OCI-LY7 (cell line): ENCODE measurements around the gene CHCHD10. TPM values are rescaled to one million over a fixed set of nuclear protein-coding genes. Genes with fewer than 3 reads are reported as not detected.

Experiments used
- BruUV-seq: library from RNA; stranded (reverse); fragments of 400-500 nt; replicated peaks from 2 replicates; lab custom pipeline; 2021; lab: Mats Ljungman, UMichigan
- CTCF ChIA-PET: fragments of 300-600 bp; sonication (Branson Sonifier 250); formaldehyde crosslinking; loops from one replicate; lab custom pipeline; 2022; ENCODE audit warnings: antibody characterized with exemption; ENCODE audit not compliant: unreplicated experiment; lab: Charles Lee
- POLR2A ChIA-PET: fragments of 300-600 bp; sonication (Branson Sonifier 250); formaldehyde crosslinking; loops from one replicate; lab custom pipeline; 2022; ENCODE audit warnings: antibody characterized with exemption; lab: Charles Lee
- DNase-seq: peaks from one replicate; pipeline ENCODE4 v3.0.0-alpha.2; 2015; ENCODE audit warnings: low spot score
- H2AFZ ChIP-seq: fragments of 200-600 bp; sonication (generic), shearing (Covaris generic); 2 replicates; pipeline ENCODE4 v1.6.1; 2014; ENCODE audit warnings: mild to moderate bottlenecking, antibody characterized with exemption, low read length, moderate library complexity
- H3K27ac ChIP-seq: fragments of 200-600 bp; sonication (generic); 2 replicates; pipeline ENCODE4 v1.5.1; 2014; ENCODE audit warnings: mixed run types, low read depth, mild to moderate bottlenecking, moderate library complexity, low read length, inconsistent platforms; ENCODE audit not compliant: poor library complexity, severe bottlenecking
- H3K36me3 ChIP-seq: fragments of 200-600 bp; sonication (generic); 2 replicates; pipeline ENCODE4 v1.6.1; 2014; ENCODE audit warnings: mild to moderate bottlenecking, antibody characterized with exemption, low read length, moderate library complexity, mixed read lengths; ENCODE audit not compliant: insufficient read depth
- H3K4me1 ChIP-seq: fragments of 200-600 bp; sonication (generic); 2 replicates; pipeline ENCODE4 v1.5.1; 2014; ENCODE audit warnings: mild to moderate bottlenecking, low read length; ENCODE audit not compliant: insufficient read depth, poor library complexity, severe bottlenecking
- H3K4me2 ChIP-seq: fragments of 200-600 bp; sonication (generic); 2 replicates; pipeline ENCODE4 v1.6.1; 2014; ENCODE audit warnings: mild to moderate bottlenecking, low read length
- H3K4me3 ChIP-seq: fragments of 200-600 bp; sonication (generic); 2 replicates; pipeline ENCODE4 v1.5.1; 2014; ENCODE audit warnings: mild to moderate bottlenecking, low read depth, low read length; ENCODE audit not compliant: poor library complexity, severe bottlenecking
- H3K79me2 ChIP-seq: fragments of 200-600 bp; sonication (generic); 2 replicates; pipeline ENCODE4 v1.6.1; 2016; ENCODE audit warnings: low read depth, mild to moderate bottlenecking, low read length, moderate library complexity, mixed read lengths; ENCODE audit not compliant: insufficient read depth
- H3K9me2 ChIP-seq: fragments of 200-600 bp; sonication (generic); 2 replicates; pipeline ENCODE4 v1.6.1; 2016; ENCODE audit warnings: mild to moderate bottlenecking, low read length, mixed read lengths; ENCODE audit not compliant: insufficient read depth
- H3K9me3 ChIP-seq: fragments of 200-600 bp; sonication (generic); 2 replicates; pipeline ENCODE4 v1.6.1; 2014; ENCODE audit warnings: mild to moderate bottlenecking, mixed run types, low read length, mixed read lengths
- H4K20me1 ChIP-seq: fragments of 200-600 bp; sonication (generic); 2 replicates; pipeline ENCODE4 v1.6.1; 2014; ENCODE audit warnings: mild to moderate bottlenecking, antibody characterized with exemption, low read length, moderate library complexity, mixed read lengths; ENCODE audit not compliant: insufficient read depth
- EZH2phosphoT487 ChIP-seq: fragments of 200-600 bp; sonication (generic); IDR thresholded peaks from 2 replicates; pipeline ENCODE4 v1.6.1; 2018; ENCODE audit warnings: low read depth, borderline replicate concordance, mild to moderate bottlenecking, mixed run types, antibody characterized with exemption, low read length, moderate library complexity, mixed read lengths
- intact Hi-C: fragments of 100-400 bp; cut with micrococcal nuclease; formaldehyde crosslinking; loops from one replicate; pipeline ENCODE4 v1.10.0; 2022; ENCODE audit not compliant: unreplicated experiment
- total RNA-seq, 2 experiments: library from RNA; depleted of rRNA in 1 of 2; stranded (reverse); fragments of >200 nt in 1 of 2; shearing (Covaris generic) in 1 of 2; gene quantifications; 2 replicates each; pipeline ENCODE4 v1.2.3, GENCODE V29; 2014 to 2022
- TF ChIP-seq, protein P1 (sequence below): fragments of 200-600 bp; sonication (generic); conservative IDR thresholded peaks from 2 replicates; pipeline ENCODE4 v1.5.1; 2014; ENCODE audit warnings: mild to moderate bottlenecking, antibody characterized with exemption, low read length, moderate library complexity, mixed read lengths

Gene CHCHD10
- total RNA-seq, 2 experiments from 2014 or later, result 50.8 to 252 TPM

DNA sequence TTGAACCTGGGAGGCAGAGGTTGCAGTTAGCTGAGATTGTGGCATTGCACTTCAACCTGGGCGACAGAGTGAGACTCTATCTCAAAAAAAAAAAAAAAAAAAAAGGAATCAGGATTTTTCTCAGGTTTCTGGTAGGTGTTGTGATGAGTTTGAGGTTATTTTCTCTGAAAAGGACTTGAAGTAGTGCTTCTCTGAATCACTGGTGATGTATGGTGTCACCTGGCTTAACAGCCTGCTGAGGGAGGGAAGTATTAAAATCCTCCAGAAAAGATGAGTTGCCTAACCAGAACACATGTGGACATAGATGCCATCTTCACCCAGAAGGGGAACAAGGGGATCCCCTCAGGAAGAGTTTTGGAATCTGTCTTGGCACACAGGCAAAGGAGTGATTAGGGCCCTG, 39.1 kb upstream of the CHCHD10 start:
- peak; percentile 29 for DNase-seq
- intact Hi-C loops, result no loop called here
- Histone ChIP-seq H3K79me2 (peaks cover 26% of the 10 kb centered on the region; the same call in 1 of the 2 replicates), H3K4me2 (peak overlapping the region; percentile 72), H3K4me1 (peaks cover 57% of the 10 kb centered on the region), H4K20me1 (no peaks in the 10 kb centered on the region), H3K9me2 (no peaks in the 10 kb centered on the region), H2AFZ (no peak overlapping the region), H3K36me3 (peaks cover 75% of the 10 kb centered on the region), H3K27ac (peak overlapping the region; percentile 97), H3K4me3 (peak overlapping the region; percentile 7), H3K9me3 (no peaks in the 10 kb centered on the region)
- POLR2A ChIA-PET, result interaction anchor here (0.7 to 1.1 kb wide), 3 partner anchors 8 to 394 kb away, joined by 3 to 6 read pairs (median 3); no protein-coding TSS in a partner anchor
- TF ChIP-seq, protein P1, sequence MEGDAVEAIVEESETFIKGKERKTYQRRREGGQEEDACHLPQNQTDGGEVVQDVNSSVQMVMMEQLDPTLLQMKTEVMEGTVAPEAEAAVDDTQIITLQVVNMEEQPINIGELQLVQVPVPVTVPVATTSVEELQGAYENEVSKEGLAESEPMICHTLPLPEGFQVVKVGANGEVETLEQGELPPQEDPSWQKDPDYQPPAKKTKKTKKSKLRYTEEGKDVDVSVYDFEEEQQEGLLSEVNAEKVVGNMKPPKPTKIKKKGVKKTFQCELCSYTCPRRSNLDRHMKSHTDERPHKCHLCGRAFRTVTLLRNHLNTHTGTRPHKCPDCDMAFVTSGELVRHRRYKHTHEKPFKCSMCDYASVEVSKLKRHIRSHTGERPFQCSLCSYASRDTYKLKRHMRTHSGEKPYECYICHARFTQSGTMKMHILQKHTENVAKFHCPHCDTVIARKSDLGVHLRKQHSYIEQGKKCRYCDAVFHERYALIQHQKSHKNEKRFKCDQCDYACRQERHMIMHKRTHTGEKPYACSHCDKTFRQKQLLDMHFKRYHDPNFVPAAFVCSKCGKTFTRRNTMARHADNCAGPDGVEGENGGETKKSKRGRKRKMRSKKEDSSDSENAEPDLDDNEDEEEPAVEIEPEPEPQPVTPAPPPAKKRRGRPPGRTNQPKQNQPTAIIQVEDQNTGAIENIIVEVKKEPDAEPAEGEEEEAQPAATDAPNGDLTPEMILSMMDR, result no peak
- no peak for TF ChIP-seq EZH2phosphoT487
- no TSS peak for BruUV-seq
- CTCF ChIA-PET, result no interaction called here

DNA sequence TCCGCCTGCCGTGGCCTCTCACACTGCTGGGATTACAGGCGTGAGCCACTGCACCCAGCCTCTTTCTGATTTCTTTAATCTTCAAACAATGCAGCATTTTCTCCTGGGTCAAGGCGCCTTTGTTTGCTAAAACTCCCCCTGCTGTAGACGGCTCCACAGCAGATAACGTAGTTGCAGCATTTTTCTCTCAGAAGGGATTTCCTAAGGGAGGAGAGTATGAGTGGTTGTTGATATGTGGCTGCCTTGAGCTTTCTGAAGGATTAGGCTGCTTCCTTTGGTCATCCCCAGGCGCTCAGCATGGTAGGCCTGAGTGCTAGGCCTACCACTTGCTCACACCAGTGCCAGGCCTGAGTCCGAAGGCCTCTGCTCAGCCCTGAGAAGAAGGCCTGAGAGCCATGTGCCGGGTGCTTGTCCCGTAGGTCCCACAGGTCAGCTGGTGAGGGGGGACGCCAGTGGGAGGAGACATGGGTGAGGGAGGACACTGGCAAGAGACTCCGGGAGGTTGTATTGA, 37.1 kb upstream of the CHCHD10 start:
- H3K36me3 ChIP-seq, result peaks cover 68% of the 10 kb centered on the region
- H3K9me2 ChIP-seq, result no peaks in the 10 kb centered on the region
- H4K20me1 ChIP-seq, result no peaks in the 10 kb centered on the region
- peak; percentile 29 for DNase-seq
- peak overlapping the region; percentile 59 for H3K4me3 ChIP-seq
- no TSS peak for BruUV-seq
- H3K79me2 ChIP-seq, result peaks cover 28% of the 10 kb centered on the region; the same call in 1 of the 2 replicates
- H3K4me2 ChIP-seq, result peak overlapping the region; percentile 72
- 0 out of 2 replicates have a peak overlapping the region, but pooled peaks have one; percentile 15 for H2AFZ ChIP-seq
- H3K27ac ChIP-seq, result peak overlapping the region; percentile 97
- H3K9me3 ChIP-seq, result no peaks in the 10 kb centered on the region
- ChIA-PET CTCF (interaction anchor here (0.9 kb wide), 1 partner anchor 32 kb away, joined by 3 read pairs; no protein-coding TSS in a partner anchor), POLR2A (interaction anchor here (0.6 to 1.9 kb wide), 5 partner anchors 14 to 40 kb away, joined by 3 to 17 read pairs (median 4); partner anchors contain the start of gene DERL3)
- intact Hi-C loops, result loop anchor here (5.0 kb wide), 1 partner anchor 622 kb away; the partner anchor contains the start of gene ADORA2A
- peaks cover 77% of the 10 kb centered on the region for H3K4me1 ChIP-seq
- TF ChIP-seq EZH2phosphoT487, result no peak
- TF ChIP-seq, protein P1, result 0 out of 2 replicates have a peak, but pooled peaks have one; percentile 16
